Urothelium cell line (cell line): ENCODE data around the gene OSBPL7.
A peak's percentile ranks its signal among the peaks of the same experiment; 100 is the strongest.

Experiments used
- DNase-seq: peaks from one replicate; pipeline ENCODE4 v3.0.0; 2011; ENCODE audit warnings: low spot score, mixed read lengths
- FAIRE-seq: peaks from 2 replicates; lab custom pipeline; 2011; peaks lifted over from hg19 to GRCh38; lab: Jason Lieb, UNC

Gene OSBPL7

GRCh38 chr17:47821424-47822391, at the start of gene OSBPL7:
TSS of gene OSBPL7 (minus strand) at chr17:47821794. CDS start at chr17:47820278, 1,516 bp downstream.
- FAIRE-seq = peak; percentile 93
- DNase-seq = peak; percentile 93

DNA sequence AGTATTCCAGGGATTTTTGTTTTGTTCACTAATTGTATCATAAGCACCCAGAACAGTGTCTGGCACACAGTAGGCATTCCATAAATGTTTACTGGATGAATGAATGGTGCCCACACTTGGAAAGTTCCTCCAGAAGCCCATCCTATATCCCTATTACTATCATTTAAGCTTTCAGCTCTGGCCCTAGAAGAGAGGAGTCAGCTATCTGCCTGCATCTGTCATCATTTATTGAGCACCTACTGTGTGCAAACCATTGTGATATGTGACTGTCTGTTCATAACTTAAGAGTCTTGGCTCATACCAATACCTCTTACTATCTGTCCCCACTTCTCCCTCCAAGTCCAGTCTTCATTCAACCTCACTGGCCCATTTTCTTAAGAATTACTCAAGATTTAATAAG, 49.5 kb upstream of the OSBPL7 start:
- FAIRE-seq = no peak
- DNase-seq = no peak

- FAIRE-seq (no peak), DNase-seq (no peak)
Observed at GRCh38 chr17:47870056-47870455, 48.5 kb upstream of the OSBPL7 start.

DNA sequence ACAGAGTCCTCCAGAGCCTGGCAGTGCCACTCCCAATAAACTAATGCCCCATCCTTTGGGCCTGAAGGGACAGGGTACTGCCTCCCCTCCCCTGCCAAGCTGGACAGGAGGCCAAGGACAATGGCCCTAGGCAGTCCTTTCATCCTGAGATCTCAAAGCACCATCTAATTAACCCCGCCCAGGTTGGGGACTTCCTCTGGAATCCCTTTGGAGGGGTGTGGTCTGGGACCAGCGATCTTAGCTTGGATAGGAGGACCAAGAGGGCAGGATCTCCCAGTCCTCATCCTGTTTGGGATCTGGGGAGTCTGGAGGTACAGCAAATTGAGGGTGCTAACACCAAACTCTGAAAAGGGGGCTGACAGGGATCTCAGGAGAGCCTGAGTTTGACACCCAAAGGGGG, 47.5 kb upstream of the OSBPL7 start:
- no peak for DNase-seq
- FAIRE-seq = no peak

GRCh38 chr17:47867813-47868533, 46.4 kb upstream of the OSBPL7 start:
- DNase-seq = no peak
- no peak for FAIRE-seq

DNA sequence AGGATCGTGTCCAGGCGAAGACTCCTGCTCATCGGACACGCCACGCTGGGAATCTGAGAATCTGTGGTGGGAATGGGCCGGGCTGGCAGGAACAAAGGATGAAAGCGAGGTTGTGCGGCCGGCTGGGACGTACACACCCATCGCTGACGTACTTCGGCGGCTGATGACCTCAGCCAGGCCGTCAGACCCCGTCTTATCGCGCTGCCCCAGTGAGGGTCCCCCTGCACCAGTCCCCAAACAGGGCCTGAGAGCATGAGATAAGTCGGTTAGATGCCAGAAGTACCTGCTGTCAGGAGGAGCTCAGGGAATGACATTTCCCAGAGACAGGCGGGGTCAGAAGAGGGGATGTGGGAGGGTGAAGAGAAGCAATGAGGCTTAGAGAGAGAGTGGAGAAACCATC, 45.3 kb upstream of the OSBPL7 start:
- DNase-seq (no peak), FAIRE-seq (peak; percentile 42)

DNA sequence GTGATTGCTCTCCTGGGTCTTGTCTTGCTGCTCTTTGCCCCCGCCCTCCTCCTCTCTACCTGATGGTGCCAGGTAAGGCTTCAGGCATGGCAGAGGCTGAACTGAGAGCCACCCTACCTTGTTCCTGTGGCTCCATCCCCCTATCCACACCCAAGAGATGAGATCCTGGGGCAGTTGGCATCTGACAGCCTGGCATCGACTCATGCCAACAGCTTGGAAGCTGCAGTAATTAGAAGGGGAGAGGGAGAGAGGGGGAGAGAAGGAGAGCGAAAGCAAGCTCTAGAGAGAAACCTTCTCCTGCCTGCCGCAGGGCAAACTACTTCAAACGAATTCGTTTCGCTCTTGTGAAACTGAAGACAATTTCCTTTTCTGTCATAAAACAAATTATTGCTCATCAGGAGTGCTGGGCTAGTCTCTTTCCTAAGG, 43.2 kb upstream of the OSBPL7 start:
- FAIRE-seq (no peak), DNase-seq (no peak)

DNA sequence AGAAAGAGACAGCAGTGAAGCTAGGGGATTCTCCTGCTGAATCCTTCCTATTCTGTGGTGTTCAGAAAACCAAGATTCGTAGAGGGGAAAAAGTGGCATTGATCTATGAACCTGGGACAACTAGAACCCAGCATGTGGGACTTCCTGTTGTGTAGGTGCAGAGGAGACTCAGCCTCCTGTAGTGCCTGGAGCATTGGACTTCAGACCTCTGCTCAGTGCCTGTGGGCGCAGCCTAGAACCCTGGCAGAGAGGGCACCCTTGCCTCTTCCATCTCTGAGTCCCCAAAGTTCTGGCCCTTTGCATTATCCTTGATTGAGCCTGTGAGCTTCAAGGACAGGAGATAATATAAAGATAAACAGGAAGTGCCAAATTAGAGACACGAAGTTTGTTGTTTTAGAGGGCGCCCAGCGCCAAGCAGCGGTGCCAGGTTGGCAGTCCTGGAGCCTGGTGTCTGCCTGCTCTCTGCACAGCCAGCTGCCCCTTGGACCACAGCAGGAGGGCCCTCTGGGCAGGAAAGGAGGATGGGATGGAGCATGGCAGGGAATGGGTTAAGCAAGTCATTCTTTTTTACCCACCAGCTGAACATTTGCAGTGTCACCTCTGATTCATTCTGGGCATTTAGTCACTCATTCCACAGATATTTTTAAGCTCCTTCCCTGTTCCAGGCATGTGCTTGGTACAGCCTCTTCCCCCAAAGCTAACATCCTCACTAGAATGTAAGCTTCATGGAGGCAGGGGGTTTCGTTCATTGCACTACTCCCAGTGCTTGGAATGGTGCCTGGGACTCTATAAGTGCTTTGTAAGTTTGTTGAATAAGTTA, 41.2 kb upstream of the OSBPL7 start:
- peak; percentile 52 for DNase-seq
- FAIRE-seq = no peak

DNA sequence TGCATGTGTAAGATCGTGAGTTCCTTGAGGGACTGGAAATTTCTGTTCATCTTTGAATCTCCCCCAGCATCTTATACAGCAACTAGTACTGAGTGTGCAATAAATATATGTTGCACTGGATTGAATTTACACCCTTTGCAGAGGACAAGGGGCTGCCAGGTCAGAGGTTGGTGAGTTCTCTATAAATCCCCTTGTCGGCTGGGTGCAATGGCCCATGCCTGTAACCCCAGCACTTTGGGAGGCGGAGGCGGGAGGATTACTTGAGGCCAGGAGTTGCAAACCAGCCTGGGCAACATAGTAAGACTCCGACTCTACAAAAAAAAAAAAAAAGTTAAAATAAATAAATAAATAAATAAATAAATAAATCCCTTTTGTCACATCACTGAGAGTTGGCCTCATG, 38.8 kb upstream of the OSBPL7 start:
- FAIRE-seq (no peak), DNase-seq (no peak)

GRCh38 chr17:47857551-47858455, 36.2 kb upstream of the OSBPL7 start:
- DNase-seq = no peak
- no peak for FAIRE-seq

GRCh38 chr17:47856830-47857229, 35.2 kb upstream of the OSBPL7 start:
- FAIRE-seq (no peak), DNase-seq (no peak)

GRCh38 chr17:47855737-47856136, 34.1 kb upstream of the OSBPL7 start:
- DNase-seq = no peak
- no peak for FAIRE-seq

- FAIRE-seq (no peak), DNase-seq (no peak)
Observed at GRCh38 chr17:47853616-47854015, 32.0 kb upstream of the OSBPL7 start.

- FAIRE-seq (no peak), DNase-seq (no peak)
Observed at GRCh38 chr17:47852113-47852949, 30.7 kb upstream of the OSBPL7 start.

DNA sequence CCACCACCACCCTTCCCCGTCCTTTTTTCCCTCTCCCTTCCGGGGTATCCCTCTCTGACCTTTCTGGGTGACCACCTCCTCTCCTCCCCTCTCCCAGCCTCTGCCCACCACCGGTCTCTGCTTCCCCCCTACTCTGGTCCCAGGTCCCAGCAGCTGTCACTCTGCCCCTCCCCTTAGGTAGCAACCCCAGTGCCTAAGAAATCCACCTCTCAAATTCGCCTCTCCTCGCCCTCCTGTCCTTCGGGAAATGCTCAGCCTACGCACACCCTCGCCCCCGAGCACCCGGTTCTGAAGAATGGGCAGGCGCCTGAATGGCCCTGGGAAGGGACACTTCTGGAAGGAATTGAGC, 30.1 kb upstream of the OSBPL7 start:
- no peak for DNase-seq
- FAIRE-seq = no peak

GRCh38 chr17:47850692-47851573, 29.3 kb upstream of the OSBPL7 start, which contains the start of gene SP6:
TSS of gene SP6 (minus strand) at chr17:47851163. CDS start at chr17:47848429, 2,734 bp downstream.
- peak; percentile 56 for FAIRE-seq
- peak; percentile 95 for DNase-seq

- no peak for FAIRE-seq
- no peak for DNase-seq
Observed at GRCh38 chr17:47850373-47850691, 28.7 kb upstream of the OSBPL7 start.

DNA sequence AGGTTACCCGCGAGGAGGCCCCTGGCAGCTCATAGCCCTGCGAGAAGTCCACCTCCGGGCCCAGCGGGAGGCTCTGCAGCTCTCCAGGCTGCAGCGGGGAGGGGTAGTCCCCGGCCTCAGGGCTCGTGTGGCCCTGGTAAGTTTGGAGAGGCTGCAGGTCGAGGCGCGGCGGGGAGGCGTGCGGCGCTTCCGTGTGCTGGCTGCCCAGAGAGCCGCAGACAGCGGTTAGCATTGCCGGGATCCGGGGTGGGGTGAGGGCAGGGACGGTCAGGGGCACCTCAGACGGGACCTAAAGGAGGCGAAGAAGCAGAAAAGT, 26.6 kb upstream of the OSBPL7 start:
- DNase-seq (no peak), FAIRE-seq (no peak)
